Measurements from ENCODE around the gene OLFML2B.

- TF ChIP-seq POLR2A (IDR thresholded peaks at IDR 0.05; ENCODE audit: low read depth, low read length) (no peak), CTCF (conservative IDR thresholded peaks at IDR 0.05; ENCODE audit: low read depth, low read length) (no peak), RFX5 (IDR thresholded peaks at IDR 0.05; ENCODE audit: low read depth, low read length) (no peak), ELK1 (IDR thresholded peaks at IDR 0.05; ENCODE audit: borderline replicate concordance, low read depth, low read length) (no peak), SMC3 (IDR thresholded peaks at IDR 0.05; ENCODE audit: low read depth, low read length) (no peak), USF2 (IDR thresholded peaks at IDR 0.05; ENCODE audit: low read depth, low read length) (no peak), CEBPB (IDR thresholded peaks at IDR 0.05; ENCODE audit: low read depth, low read length) (no peak), FOS (IDR thresholded peaks at IDR 0.05; ENCODE audit: low read depth, low read length) (no peak), MXI1 (IDR thresholded peaks at IDR 0.05; ENCODE audit: borderline replicate concordance, low read depth, low read length) (no peak)
Measured at GRCh38 chr1:162022626-162023025, 1.0 kb downstream of the OLFML2B start.

Measured in IMR-90 (cell line).